Mesendoderm (in vitro differentiated cells): Measurements from ENCODE around the gene MLLT3.

ENCODE experiments used
- DNase-seq: peaks from one replicate; pipeline ENCODE4 v3.0.0; 2013
- H2AK5ac ChIP-seq: 2 replicates; pipeline ENCODE4 v1.6.1; 2013; ENCODE audit warnings: low read length, inconsistent platforms
- H2BK120ac ChIP-seq: 2 replicates; pipeline ENCODE4 v1.6.1; 2013; ENCODE audit warnings: low read depth, mild to moderate bottlenecking, low read length, moderate library complexity, mixed read lengths
- H2BK15ac ChIP-seq: replicated peaks from 2 replicates; pipeline ENCODE4 v1.6.1; 2013; ENCODE audit warnings: low read depth, mild to moderate bottlenecking, moderate library complexity
- H2BK5ac ChIP-seq: 2 replicates; pipeline ENCODE4 v1.6.1; 2013; ENCODE audit warnings: low read length, inconsistent platforms
- H3K18ac ChIP-seq: 2 replicates; pipeline ENCODE4 v1.6.1; 2013; ENCODE audit warnings: mild to moderate bottlenecking, low read length, mixed read lengths
- H3K23ac ChIP-seq: one replicate; pipeline ENCODE4 v1.6.1; 2013; ENCODE audit warnings: low read length
- H3K27ac ChIP-seq: 2 replicates; pipeline ENCODE4 v1.5.1; 2013; ENCODE audit warnings: low read depth, mild to moderate bottlenecking, inconsistent platforms, low read length, moderate library complexity
- H3K27me3 ChIP-seq: 2 replicates; pipeline ENCODE4 v1.6.1; 2013; ENCODE audit warnings: low read length, control low read depth, mild to moderate bottlenecking, inconsistent platforms; ENCODE audit not compliant: insufficient read depth, poor library complexity
- H3K36me3 ChIP-seq: 2 replicates; pipeline ENCODE4 v1.6.1; 2013; ENCODE audit warnings: low read length, inconsistent platforms; ENCODE audit not compliant: control insufficient read depth, insufficient read depth
- H3K4ac ChIP-seq: one replicate; pipeline ENCODE4 v1.6.1; 2013; ENCODE audit warnings: low read depth, mild to moderate bottlenecking, low read length, moderate library complexity
- H3K4me1 ChIP-seq: 2 replicates; pipeline ENCODE4 v1.6.1; 2013; ENCODE audit warnings: low read depth, low read length, inconsistent platforms; ENCODE audit not compliant: control insufficient read depth
- H3K4me2 ChIP-seq: 2 replicates; pipeline ENCODE4 v1.6.1; 2013; ENCODE audit warnings: low read length
- H3K4me3 ChIP-seq: 2 replicates; pipeline ENCODE4 v1.5.1; 2013; ENCODE audit warnings: mild to moderate bottlenecking, low read length
- H3K56ac ChIP-seq: one replicate; pipeline ENCODE4 v1.6.1; 2013; ENCODE audit warnings: low read length
- H3K79me1 ChIP-seq: 2 replicates; pipeline ENCODE4 v1.6.1; 2013; ENCODE audit warnings: low read length, inconsistent platforms
- H3K79me2 ChIP-seq: 2 replicates; pipeline ENCODE4 v1.6.1; 2013; ENCODE audit warnings: mild to moderate bottlenecking, low read length; ENCODE audit not compliant: control insufficient read depth, insufficient read depth
- H3K9ac ChIP-seq: 2 replicates; pipeline ENCODE4 v1.6.1; 2013; ENCODE audit warnings: low read length, inconsistent platforms
- H4K5ac ChIP-seq: one replicate; pipeline ENCODE4 v1.6.1; 2013; ENCODE audit warnings: low read length
- H4K8ac ChIP-seq: one replicate; pipeline ENCODE4 v1.6.1; 2013; ENCODE audit warnings: low read depth, mild to moderate bottlenecking, control low read depth, low read length, moderate library complexity
- WGBS: extraction: QIAGEN DNeasy Blood & Tissue Kit; methylation state at CpG from one replicate; pipeline ENCODE4 v1.1.7; 2013; ENCODE audit warnings: low lambda C conversion rate, missing lambda C conversion rate; ENCODE audit not compliant: insufficient coverage; ENCODE audit errors: extremely low coverage; 5-methylcytosine and 5-hydroxymethylcytosine counted together

Gene MLLT3

GRCh38 chr9:20619487-20620200, 2.7 kb downstream of the MLLT3 start:
- H3K27ac ChIP-seq, result no peak overlapping the region
- H3K56ac ChIP-seq, result no peak overlapping the region
- H3K4ac ChIP-seq, result no peak overlapping the region
- H3K36me3 ChIP-seq, result no peaks in the 10 kb centered on the region
- no peak overlapping the region for H2AK5ac ChIP-seq
- H3K4me2 ChIP-seq, result peak overlapping the region; percentile 99
- H2BK15ac ChIP-seq, result no peak overlapping the region
- WGBS, result no CpG with 5 or more reads among the region's 15 CpGs
- H3K79me2 ChIP-seq, result no peaks in the 10 kb centered on the region
- no peak overlapping the region for H3K9ac ChIP-seq
- no peak overlapping the region for H4K5ac ChIP-seq
- no peaks in the 10 kb centered on the region for H3K79me1 ChIP-seq
- no peak overlapping the region for H4K8ac ChIP-seq
- H3K27me3 ChIP-seq, result peaks cover 18% of the 10 kb centered on the region
- H2BK5ac ChIP-seq, result no peak overlapping the region
- no peak overlapping the region for H3K4me3 ChIP-seq
- H3K23ac ChIP-seq, result no peak overlapping the region
- peaks cover 3% of the 10 kb centered on the region for H3K4me1 ChIP-seq
- peak; percentile 31 for DNase-seq
- no peak overlapping the region for H2BK120ac ChIP-seq
- no peak overlapping the region for H3K18ac ChIP-seq

DNA sequence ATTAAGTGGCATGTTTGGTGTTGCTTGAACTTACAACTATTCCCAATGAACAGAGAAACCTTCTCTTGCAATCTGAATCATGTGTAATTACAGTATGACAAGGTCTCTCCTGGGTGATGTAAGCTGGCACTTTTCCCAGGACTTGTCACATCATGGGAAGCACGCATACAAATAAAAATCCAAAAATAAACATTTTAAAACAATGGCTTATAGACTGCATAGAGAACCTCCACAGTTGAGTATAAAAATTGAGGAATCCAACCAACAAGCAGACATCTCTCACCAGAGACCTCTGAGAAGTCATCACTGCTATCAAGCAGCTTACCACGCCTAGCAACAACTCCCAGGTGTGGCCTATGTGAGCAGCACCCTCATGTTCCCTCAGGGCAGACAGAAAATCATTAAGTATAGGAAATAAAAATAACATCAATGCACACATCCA, 3.9 kb downstream of the MLLT3 start:
- peaks cover 13% of the 10 kb centered on the region for H3K27me3 ChIP-seq
- no peak overlapping the region for H3K9ac ChIP-seq
- H2BK120ac ChIP-seq, result no peak overlapping the region
- no peak overlapping the region for H2BK15ac ChIP-seq
- H3K23ac ChIP-seq, result no peak overlapping the region
- no peak overlapping the region for H3K4me3 ChIP-seq
- no peak for DNase-seq
- no peak overlapping the region for H3K56ac ChIP-seq
- H3K4me2 ChIP-seq, result no peak overlapping the region
- WGBS, result no CpG with 5 or more reads among the region's 2 CpGs
- H2AK5ac ChIP-seq, result no peak overlapping the region
- H3K79me1 ChIP-seq, result no peaks in the 10 kb centered on the region
- H3K36me3 ChIP-seq, result no peaks in the 10 kb centered on the region
- H2BK5ac ChIP-seq, result no peak overlapping the region
- H3K18ac ChIP-seq, result no peak overlapping the region
- H3K27ac ChIP-seq, result no peak overlapping the region
- H4K8ac ChIP-seq, result no peak overlapping the region
- no peaks in the 10 kb centered on the region for H3K79me2 ChIP-seq
- H3K4ac ChIP-seq, result no peak overlapping the region
- H3K4me1 ChIP-seq, result no peaks in the 10 kb centered on the region
- no peak overlapping the region for H4K5ac ChIP-seq

- no peak overlapping the region for H3K27ac ChIP-seq
- no CpG with 5 or more reads among the region's 2 CpGs for WGBS
- H3K56ac ChIP-seq, result no peak overlapping the region
These were observed 5.5 kb downstream of the MLLT3 start for GRCh38 chr9:20616808-20617207.

DNA sequence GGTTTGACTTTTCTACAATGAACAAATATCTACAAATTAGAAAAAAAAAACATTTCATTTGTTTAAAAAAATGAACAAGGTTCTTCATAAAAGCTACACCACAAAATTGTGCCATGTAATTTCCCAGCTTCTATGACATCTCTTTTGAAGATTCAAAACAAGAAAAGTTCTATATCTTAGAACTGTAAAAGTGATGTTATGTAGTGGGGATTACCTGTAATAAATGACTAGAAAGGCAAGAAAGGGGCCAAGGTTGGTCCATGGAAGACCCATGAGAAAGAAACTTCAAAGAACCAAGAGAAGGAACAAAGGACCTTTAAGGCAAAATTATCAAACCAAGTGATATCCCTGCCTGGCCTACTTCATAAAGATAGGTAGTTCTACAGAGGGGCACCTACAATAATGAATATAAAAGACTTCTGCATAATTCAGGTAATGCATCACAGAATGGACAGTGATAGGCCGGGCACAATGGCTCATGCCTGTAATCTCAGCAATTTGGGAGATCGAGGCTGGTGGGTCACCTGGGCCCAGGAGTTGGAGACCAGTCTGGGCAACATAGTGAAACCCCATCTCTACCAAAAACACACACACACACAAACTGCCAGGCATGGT, 7.6 kb downstream of the MLLT3 start:
- H4K8ac ChIP-seq, result no peak overlapping the region
- no CpG with 5 or more reads among the region's 2 CpGs for WGBS
- no peak overlapping the region for H3K4me3 ChIP-seq
- H3K4ac ChIP-seq, result no peak overlapping the region
- no peak overlapping the region for H3K23ac ChIP-seq
- H3K27ac ChIP-seq, result no peak overlapping the region
- H3K9ac ChIP-seq, result no peak overlapping the region
- H3K4me1 ChIP-seq, result no peaks in the 10 kb centered on the region
- H2BK15ac ChIP-seq, result no peak overlapping the region
- H3K79me2 ChIP-seq, result no peaks in the 10 kb centered on the region
- H3K18ac ChIP-seq, result no peak overlapping the region
- no peak overlapping the region for H2BK5ac ChIP-seq
- no peak overlapping the region for H3K56ac ChIP-seq
- H2AK5ac ChIP-seq, result no peak overlapping the region
- DNase-seq, result no peak
- H3K36me3 ChIP-seq, result no peaks in the 10 kb centered on the region
- H2BK120ac ChIP-seq, result no peak overlapping the region
- H3K4me2 ChIP-seq, result no peak overlapping the region
- H3K27me3 ChIP-seq, result peaks cover 5% of the 10 kb centered on the region
- H4K5ac ChIP-seq, result no peak overlapping the region
- no peaks in the 10 kb centered on the region for H3K79me1 ChIP-seq

More at GRCh38 chr9:20616808-20617207, 5.5 kb downstream of the MLLT3 start:
- Histone ChIP-seq H3K79me1 (no peaks in the 10 kb centered on the region), H2AK5ac (no peak overlapping the region), H3K4ac (no peak overlapping the region), H3K9ac (no peak overlapping the region), H2BK5ac (no peak overlapping the region), H4K8ac (no peak overlapping the region), H4K5ac (no peak overlapping the region), H3K23ac (no peak overlapping the region), H3K4me3 (no peak overlapping the region), H3K36me3 (no peaks in the 10 kb centered on the region), H2BK15ac (no peak overlapping the region), H2BK120ac (no peak overlapping the region), H3K4me2 (no peak overlapping the region), H3K18ac (no peak overlapping the region), H3K79me2 (no peaks in the 10 kb centered on the region), H3K4me1 (no peaks in the 10 kb centered on the region), H3K27me3 (peaks cover 13% of the 10 kb centered on the region)
- DNase-seq, result no peak

GRCh38 chr9:20611691-20612287, 10.5 kb downstream of the MLLT3 start:
- H3K18ac ChIP-seq, result no peak overlapping the region

More at GRCh38 chr9:20611691-20612287, 10.5 kb downstream of the MLLT3 start:
- Histone ChIP-seq H3K79me1 (no peaks in the 10 kb centered on the region), H2AK5ac (no peak overlapping the region), H3K4me2 (no peak overlapping the region), H3K4me3 (no peak overlapping the region), H3K4ac (no peak overlapping the region), H2BK120ac (no peak overlapping the region), H3K27ac (no peak overlapping the region), H4K8ac (no peak overlapping the region), H2BK5ac (no peak overlapping the region), H3K23ac (no peak overlapping the region), H4K5ac (no peak overlapping the region), H3K4me1 (no peaks in the 10 kb centered on the region), H3K9ac (no peak overlapping the region), H3K56ac (no peak overlapping the region), H3K79me2 (no peaks in the 10 kb centered on the region), H3K36me3 (no peaks in the 10 kb centered on the region), H2BK15ac (no peak overlapping the region), H3K27me3 (no peaks in the 10 kb centered on the region)
- WGBS, result no CpG with 5 or more reads among the region's 3 CpGs
- peak; percentile 58 for DNase-seq
